HG03097 (cell line): ENCODE results near the gene MYOZ2.
"Not testable (repeated sequence)": the region's sequence is repeated elsewhere in the genome, so short reads cannot be mapped to it uniquely, and the experiment has no call there.

Experiments used
- ATAC-seq: cut with Tn5 transposase; IDR thresholded peaks from one replicate; pipeline ENCODE4 v1.9.1; 2021; ENCODE audit not compliant: unreplicated experiment, low FRiP score

The MYOZ2 gene

GRCh38 chr4:119125931-119126330 lies 9.7 kb upstream of the MYOZ2 start:
- ATAC-seq, result no peak

- ATAC-seq, result no peak
Observed at GRCh38 chr4:119128148-119128547, 7.5 kb upstream of the MYOZ2 start.

- no peak for ATAC-seq
Observed at GRCh38 chr4:119130365-119131065, 5.1 kb upstream of the MYOZ2 start.

- no peak for ATAC-seq
Observed at GRCh38 chr4:119131164-119131563, 4.5 kb upstream of the MYOZ2 start.

GRCh38 chr4:119132306-119132705 lies 3.3 kb upstream of the MYOZ2 start:
- no peak for ATAC-seq

- no peak for ATAC-seq
Observed at GRCh38 chr4:119136546-119136945, 914 bp downstream of the MYOZ2 start.

- no peak for ATAC-seq
Observed at GRCh38 chr4:119138046-119138445, 2.4 kb downstream of the MYOZ2 start.

- ATAC-seq, result no peak
Observed at GRCh38 chr4:119139311-119139710, 3.7 kb downstream of the MYOZ2 start.

- ATAC-seq, result no peak
Observed at GRCh38 chr4:119139822-119140252, 4.2 kb downstream of the MYOZ2 start.

GRCh38 chr4:119141283-119141682 lies 5.7 kb downstream of the MYOZ2 start:
- not testable (repeated sequence) for ATAC-seq

- ATAC-seq, result no peak
Observed at GRCh38 chr4:119142833-119143232, 7.2 kb downstream of the MYOZ2 start.

GRCh38 chr4:119143341-119143740 lies 7.7 kb downstream of the MYOZ2 start:
- ATAC-seq, result not testable (repeated sequence)

GRCh38 chr4:119149110-119149509 lies 13.5 kb downstream of the MYOZ2 start:
- no peak for ATAC-seq

GRCh38 chr4:119151161-119151560 lies 15.5 kb downstream of the MYOZ2 start:
- no peak for ATAC-seq

- no peak for ATAC-seq
Observed at GRCh38 chr4:119152741-119153140, 17.1 kb downstream of the MYOZ2 start.

- no peak for ATAC-seq
Observed at GRCh38 chr4:119162174-119162573, 26.5 kb downstream of the MYOZ2 start.

GRCh38 chr4:119165767-119166166 lies 30.1 kb downstream of the MYOZ2 start:
- no peak for ATAC-seq

GRCh38 chr4:119170195-119170594 lies 34.6 kb downstream of the MYOZ2 start:
- no peak for ATAC-seq

GRCh38 chr4:119172223-119172622 lies 36.6 kb downstream of the MYOZ2 start:
- ATAC-seq, result no peak

- ATAC-seq, result not testable (repeated sequence)
Observed at GRCh38 chr4:119173729-119174361, 38.2 kb downstream of the MYOZ2 start.

- no peak for ATAC-seq
Observed at GRCh38 chr4:119179011-119179410, 43.4 kb downstream of the MYOZ2 start.

- ATAC-seq, result no peak
Observed at GRCh38 chr4:119184128-119184527, 48.5 kb downstream of the MYOZ2 start.
